ENCODE data around the gene CSAG1. TPM values are rescaled to one million over a fixed set of nuclear protein-coding genes. Genes with fewer than 3 reads are reported as not detected.
"Not testable (repeated sequence)": the region's sequence is repeated elsewhere in the genome, so short reads cannot be mapped to it uniquely, and the experiment has no call there.

Gene CSAG1
- total RNA-seq = not detected
- not detected for total RNA-seq (2013)
- 0 reads per million in 29 experiments for total RNA-seq

DNA sequence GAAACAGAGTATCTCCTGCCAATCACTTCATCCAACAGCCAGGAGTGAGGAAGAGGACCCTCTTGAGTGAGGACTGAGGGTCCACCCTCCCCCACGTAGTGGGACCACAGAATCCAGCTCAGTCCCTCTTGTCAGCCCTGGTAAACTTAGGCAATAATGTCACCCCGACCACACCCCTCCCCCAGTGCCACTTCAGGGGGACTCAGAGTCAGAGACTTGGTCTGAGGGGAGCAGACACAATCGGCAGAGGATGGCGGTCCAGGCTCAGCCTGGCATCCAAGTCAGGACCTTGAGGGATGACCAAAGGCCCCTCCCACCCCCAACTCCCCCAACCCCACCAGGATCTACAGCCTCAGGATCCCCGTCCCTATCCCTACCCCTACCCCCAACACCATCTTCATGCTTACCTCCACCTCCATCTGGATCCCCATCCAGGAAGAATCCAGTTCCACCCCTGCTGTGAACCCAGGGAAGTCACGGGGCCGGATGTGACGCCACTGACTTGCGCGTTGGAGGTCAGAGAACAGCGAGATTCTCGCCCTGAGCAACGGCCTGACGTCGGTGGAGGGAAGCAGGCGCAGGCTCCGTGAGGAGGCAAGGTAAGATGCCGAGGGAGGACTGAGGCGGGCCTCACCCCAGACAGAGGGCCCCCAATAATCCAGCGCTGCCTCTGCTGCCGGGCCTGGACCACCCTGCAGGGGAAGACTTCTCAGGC, at the start of gene CSAG1, which contains the start of gene MAGEA12:
Gene CSAG1 (minus strand): TSS at position 461 of the 715 bp plus-strand sequence. CDS start 1,261 bp downstream, outside the sequence.
Gene MAGEA12 (plus strand): TSS at position 497 of the 715 bp plus-strand sequence. CDS start 2,405 bp downstream, outside the sequence.
- ChIA-PET POLR2A (no interaction called here), CTCF (no interaction called here)
- ATAC-seq (replicated peaks in 1 of 4) (no peak), DNase-seq (no peak)
- Histone ChIP-seq H3K4me1 (ENCODE audit: control insufficient read depth in 1 of 2, extremely low read depth in 1 of 2, insufficient read depth in 2 of 2, low read length in 2 of 2) (no peaks in the 10 kb centered on the region), H3K27me3 (replicated peaks in 1 of 2; ENCODE audit: control insufficient read depth in 2 of 2, extremely low read depth in 1 of 2, insufficient read depth in 2 of 2, low read length in 1 of 2) (no peaks in the 10 kb centered on the region), H3K4me3 (ENCODE audit: control insufficient read depth in 1 of 2, extremely low read depth in 1 of 2, low read length in 1 of 2) (no peak within 1 kb of the TSS), H3K9me3 (no peaks in the 10 kb centered on the region), H3K27ac (ENCODE audit: low read length) (no peak within 1 kb of the TSS), H3K36me3 (ENCODE audit: control insufficient read depth in 2 of 2, extremely low read depth in 1 of 2, insufficient read depth in 1 of 2, low read length in 1 of 2) (no peaks in the 10 kb centered on the region)
- WGBS (ENCODE audit: insufficient coverage) = no CpG with 5 or more reads among the region's 21 CpGs
- no peak within 1 kb of the TSS for H3K27ac Mint-ChIP-seq
- no peaks in the 10 kb centered on the region for H3K9me3 Mint-ChIP-seq
- H3K4me3 Mint-ChIP-seq = no peak within 1 kb of the TSS
- H3K27me3 Mint-ChIP-seq = peaks cover 3 to 4% of the 10 kb centered on the region in 2 donors
- no peaks in the 10 kb centered on the region for H3K4me1 Mint-ChIP-seq
- H3K36me3 Mint-ChIP-seq = no peaks in the 10 kb centered on the region

GRCh38 chrX:152769549-152770289, 36.2 kb upstream of the CSAG1 start, which contains the start of gene MAGEA6:
Gene MAGEA6 (minus strand): TSS chrX:152769689. CDS start chrX:152767650, 2,039 bp downstream.
- H3K27me3 Mint-ChIP-seq; H3K27me3 ChIP-seq (replicated peaks in 1 of 2; ENCODE audit: control insufficient read depth in 2 of 2, extremely low read depth in 1 of 2, insufficient read depth in 2 of 2, low read length in 1 of 2); H3K9me3 ChIP-seq; H3K27ac ChIP-seq (ENCODE audit: low read length); ATAC-seq (replicated peaks in 1 of 4); H3K4me3 ChIP-seq (ENCODE audit: control insufficient read depth in 1 of 2, extremely low read depth in 1 of 2, low read length in 1 of 2); POLR2A ChIA-PET; H3K4me1 ChIP-seq (ENCODE audit: control insufficient read depth in 1 of 2, extremely low read depth in 1 of 2, insufficient read depth in 2 of 2, low read length in 2 of 2); CTCF ChIA-PET; H3K9me3 Mint-ChIP-seq; H3K4me1 Mint-ChIP-seq; H3K36me3 Mint-ChIP-seq; H3K36me3 ChIP-seq (ENCODE audit: control insufficient read depth in 2 of 2, extremely low read depth in 1 of 2, insufficient read depth in 1 of 2, low read length in 1 of 2); H3K27ac Mint-ChIP-seq; H3K4me3 Mint-ChIP-seq; DNase-seq: not testable (repeated sequence)
- no CpG with 5 or more reads among the region's 29 CpGs for WGBS (ENCODE audit: insufficient coverage)

DNA sequence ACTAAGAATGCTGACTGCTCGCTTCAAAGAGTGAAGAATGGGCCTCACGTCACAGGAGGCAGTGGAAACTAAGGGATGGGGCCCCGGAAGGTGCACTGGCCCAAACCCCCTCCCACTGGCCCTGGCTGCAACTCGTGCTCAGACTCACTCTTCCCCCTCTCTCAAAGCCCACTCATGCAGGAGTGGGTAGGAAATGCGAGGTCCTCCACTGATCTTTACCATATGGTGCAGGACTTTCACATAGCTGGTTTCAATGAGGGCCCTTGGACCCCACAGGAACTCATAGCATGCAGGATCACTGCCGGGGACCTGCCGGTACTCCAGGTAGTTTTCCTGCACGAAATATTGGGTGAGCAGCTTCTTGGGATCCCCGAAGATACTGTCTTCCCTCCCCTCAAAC, 33.0 kb upstream of the CSAG1 start:
- H3K27me3 ChIP-seq (replicated peaks in 1 of 2; ENCODE audit: control insufficient read depth in 2 of 2, extremely low read depth in 1 of 2, insufficient read depth in 2 of 2, low read length in 1 of 2); DNase-seq; H3K4me3 ChIP-seq (ENCODE audit: control insufficient read depth in 1 of 2, extremely low read depth in 1 of 2, low read length in 1 of 2); H3K27ac ChIP-seq (ENCODE audit: low read length); H3K4me1 ChIP-seq (ENCODE audit: control insufficient read depth in 1 of 2, extremely low read depth in 1 of 2, insufficient read depth in 2 of 2, low read length in 2 of 2); ATAC-seq (replicated peaks in 1 of 4); H3K27me3 Mint-ChIP-seq; H3K4me3 Mint-ChIP-seq; H3K9me3 ChIP-seq; H3K36me3 Mint-ChIP-seq; H3K4me1 Mint-ChIP-seq; H3K36me3 ChIP-seq (ENCODE audit: control insufficient read depth in 2 of 2, extremely low read depth in 1 of 2, insufficient read depth in 1 of 2, low read length in 1 of 2); POLR2A ChIA-PET; H3K27ac Mint-ChIP-seq; CTCF ChIA-PET; H3K9me3 Mint-ChIP-seq: not testable (repeated sequence)
- 100% methylated on average over 1 of the region's 9 CpGs for WGBS (ENCODE audit: insufficient coverage)

- H3K9me3 ChIP-seq; H3K4me3 ChIP-seq (ENCODE audit: control insufficient read depth in 1 of 2, extremely low read depth in 1 of 2, low read length in 1 of 2); ATAC-seq (replicated peaks in 1 of 4); H3K27ac ChIP-seq (ENCODE audit: low read length); H3K9me3 Mint-ChIP-seq; H3K4me1 ChIP-seq (ENCODE audit: control insufficient read depth in 1 of 2, extremely low read depth in 1 of 2, insufficient read depth in 2 of 2, low read length in 2 of 2); H3K27ac Mint-ChIP-seq; H3K36me3 ChIP-seq (ENCODE audit: control insufficient read depth in 2 of 2, extremely low read depth in 1 of 2, insufficient read depth in 1 of 2, low read length in 1 of 2); CTCF ChIA-PET; H3K36me3 Mint-ChIP-seq; H3K27me3 ChIP-seq (replicated peaks in 1 of 2; ENCODE audit: control insufficient read depth in 2 of 2, extremely low read depth in 1 of 2, insufficient read depth in 2 of 2, low read length in 1 of 2); H3K27me3 Mint-ChIP-seq; POLR2A ChIA-PET; H3K4me1 Mint-ChIP-seq; DNase-seq; H3K4me3 Mint-ChIP-seq: not testable (repeated sequence)
- no CpG with 5 or more reads among the region's 7 CpGs for WGBS (ENCODE audit: insufficient coverage)
Measured at GRCh38 chrX:152761582-152761981, 28.1 kb upstream of the CSAG1 start.

- no CpG with 5 or more reads among the region's 7 CpGs for WGBS (ENCODE audit: insufficient coverage)
Measured at GRCh38 chrX:152759544-152759943, 26.0 kb upstream of the CSAG1 start.

DNA sequence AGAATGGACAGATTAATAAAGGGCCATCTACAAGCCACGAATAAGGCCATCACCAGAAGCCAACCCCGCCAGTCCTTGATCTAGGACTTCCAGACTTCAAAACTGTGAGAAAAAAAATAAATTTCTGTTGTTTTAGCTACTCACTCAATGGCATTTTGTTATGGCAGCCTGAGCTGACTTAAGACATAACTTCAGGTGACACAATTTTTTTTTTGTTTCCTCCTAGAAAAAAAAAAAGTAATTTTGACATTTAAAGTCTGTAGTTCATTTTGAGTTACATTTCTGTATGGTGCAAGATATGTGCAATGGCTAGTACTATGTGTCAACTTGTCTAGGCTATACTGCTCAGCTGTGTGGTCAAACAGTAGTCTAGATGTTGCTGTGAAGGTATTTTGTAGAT, 25.4 kb upstream of the CSAG1 start, which contains the start of gene CSAG3:
Gene CSAG3 (plus strand): TSS at position 301 of the 400 bp plus-strand sequence.
- H3K27me3 ChIP-seq (replicated peaks in 1 of 2; ENCODE audit: control insufficient read depth in 2 of 2, extremely low read depth in 1 of 2, insufficient read depth in 2 of 2, low read length in 1 of 2); H3K36me3 Mint-ChIP-seq; H3K27me3 Mint-ChIP-seq; H3K4me3 Mint-ChIP-seq; H3K4me3 ChIP-seq (ENCODE audit: control insufficient read depth in 1 of 2, extremely low read depth in 1 of 2, low read length in 1 of 2); DNase-seq; H3K27ac ChIP-seq (ENCODE audit: low read length); CTCF ChIA-PET; H3K4me1 ChIP-seq (ENCODE audit: control insufficient read depth in 1 of 2, extremely low read depth in 1 of 2, insufficient read depth in 2 of 2, low read length in 2 of 2); POLR2A ChIA-PET; H3K36me3 ChIP-seq (ENCODE audit: control insufficient read depth in 2 of 2, extremely low read depth in 1 of 2, insufficient read depth in 1 of 2, low read length in 1 of 2); H3K4me1 Mint-ChIP-seq; H3K9me3 Mint-ChIP-seq; H3K9me3 ChIP-seq; H3K27ac Mint-ChIP-seq; ATAC-seq (replicated peaks in 1 of 4): not testable (repeated sequence)
- no CpG with 5 or more reads among the region's 2 CpGs for WGBS (ENCODE audit: insufficient coverage)

More at GRCh38 chrX:152759544-152759943, 26.0 kb upstream of the CSAG1 start:
- ATAC-seq (replicated peaks in 1 of 4); H3K27me3 ChIP-seq (replicated peaks in 1 of 2; ENCODE audit: control insufficient read depth in 2 of 2, extremely low read depth in 1 of 2, insufficient read depth in 2 of 2, low read length in 1 of 2); H3K9me3 Mint-ChIP-seq; H3K9me3 ChIP-seq; H3K4me3 ChIP-seq (ENCODE audit: control insufficient read depth in 1 of 2, extremely low read depth in 1 of 2, low read length in 1 of 2); DNase-seq; H3K4me1 Mint-ChIP-seq; H3K27ac Mint-ChIP-seq; CTCF ChIA-PET; POLR2A ChIA-PET; H3K4me1 ChIP-seq (ENCODE audit: control insufficient read depth in 1 of 2, extremely low read depth in 1 of 2, insufficient read depth in 2 of 2, low read length in 2 of 2); H3K36me3 ChIP-seq (ENCODE audit: control insufficient read depth in 2 of 2, extremely low read depth in 1 of 2, insufficient read depth in 1 of 2, low read length in 1 of 2); H3K36me3 Mint-ChIP-seq; H3K27ac ChIP-seq (ENCODE audit: low read length); H3K27me3 Mint-ChIP-seq; H3K4me3 Mint-ChIP-seq: not testable (repeated sequence)
